Measurements from ENCODE around the gene PPIL1. TPM values are rescaled to one million over a fixed set of nuclear protein-coding genes. Genes with fewer than 3 reads are reported as not detected.

The PPIL1 gene
- total and polyA plus RNA-seq, 2 of the 13 experiments (the other 11 are each of a cell fraction or from before 2014, with no cell fraction given): 74.2 to 144 TPM

- TF ChIP-seq TCF12 (IDR thresholded peaks at IDR 0.05) (no peak), TCF12 (CRISPR knock-in tag; IDR thresholded peaks at IDR 0.05) (no peak; the same call in 1 of the 2 replicates), MTF2 (CRISPR knock-in tag; IDR thresholded peaks at IDR 0.05; ENCODE audit: borderline replicate concordance) (0 out of 2 replicates have a peak, but pooled peaks have one; percentile 38), SMYD3 (CRISPR knock-in tag; IDR thresholded peaks at IDR 0.05) (no peak), ZNF232 (CRISPR knock-in tag; IDR thresholded peaks at IDR 0.05; ENCODE audit: borderline replicate concordance) (no peak), CREB1 (IDR thresholded peaks at IDR 0.05) (peak; percentile 87), CREB1 (CRISPR knock-in tag; IDR thresholded peaks at IDR 0.05) (no peak), ZBTB34 (CRISPR knock-in tag; IDR thresholded peaks at IDR 0.05) (peak; percentile 78), HMGA1 (CRISPR knock-in tag; conservative IDR thresholded peaks at IDR 0.05) (no peak), CBX1 (IDR thresholded peaks at IDR 0.05; ENCODE audit: low read depth) (peak; percentile 83), HBP1 (CRISPR knock-in tag; IDR thresholded peaks at IDR 0.05; ENCODE audit: low read depth) (peak; percentile 46; the same call in 1 of the 2 replicates), ZNF629 (CRISPR knock-in tag; conservative IDR thresholded peaks at IDR 0.05) (peak; percentile 99), ADNP (CRISPR knock-in tag; IDR thresholded peaks at IDR 0.05) (peak; percentile 96), HOXA7 (CRISPR knock-in tag; IDR thresholded peaks at IDR 0.05) (no peak), RELA (CRISPR knock-in tag; IDR thresholded peaks at IDR 0.05) (no peak), ZNF33B (CRISPR knock-in tag; IDR thresholded peaks at IDR 0.05) (no peak; the same call in 1 of the 2 replicates), ZNF780A (CRISPR knock-in tag; IDR thresholded peaks at IDR 0.05) (no peak)
- TF ChIP-seq, protein P1, sequence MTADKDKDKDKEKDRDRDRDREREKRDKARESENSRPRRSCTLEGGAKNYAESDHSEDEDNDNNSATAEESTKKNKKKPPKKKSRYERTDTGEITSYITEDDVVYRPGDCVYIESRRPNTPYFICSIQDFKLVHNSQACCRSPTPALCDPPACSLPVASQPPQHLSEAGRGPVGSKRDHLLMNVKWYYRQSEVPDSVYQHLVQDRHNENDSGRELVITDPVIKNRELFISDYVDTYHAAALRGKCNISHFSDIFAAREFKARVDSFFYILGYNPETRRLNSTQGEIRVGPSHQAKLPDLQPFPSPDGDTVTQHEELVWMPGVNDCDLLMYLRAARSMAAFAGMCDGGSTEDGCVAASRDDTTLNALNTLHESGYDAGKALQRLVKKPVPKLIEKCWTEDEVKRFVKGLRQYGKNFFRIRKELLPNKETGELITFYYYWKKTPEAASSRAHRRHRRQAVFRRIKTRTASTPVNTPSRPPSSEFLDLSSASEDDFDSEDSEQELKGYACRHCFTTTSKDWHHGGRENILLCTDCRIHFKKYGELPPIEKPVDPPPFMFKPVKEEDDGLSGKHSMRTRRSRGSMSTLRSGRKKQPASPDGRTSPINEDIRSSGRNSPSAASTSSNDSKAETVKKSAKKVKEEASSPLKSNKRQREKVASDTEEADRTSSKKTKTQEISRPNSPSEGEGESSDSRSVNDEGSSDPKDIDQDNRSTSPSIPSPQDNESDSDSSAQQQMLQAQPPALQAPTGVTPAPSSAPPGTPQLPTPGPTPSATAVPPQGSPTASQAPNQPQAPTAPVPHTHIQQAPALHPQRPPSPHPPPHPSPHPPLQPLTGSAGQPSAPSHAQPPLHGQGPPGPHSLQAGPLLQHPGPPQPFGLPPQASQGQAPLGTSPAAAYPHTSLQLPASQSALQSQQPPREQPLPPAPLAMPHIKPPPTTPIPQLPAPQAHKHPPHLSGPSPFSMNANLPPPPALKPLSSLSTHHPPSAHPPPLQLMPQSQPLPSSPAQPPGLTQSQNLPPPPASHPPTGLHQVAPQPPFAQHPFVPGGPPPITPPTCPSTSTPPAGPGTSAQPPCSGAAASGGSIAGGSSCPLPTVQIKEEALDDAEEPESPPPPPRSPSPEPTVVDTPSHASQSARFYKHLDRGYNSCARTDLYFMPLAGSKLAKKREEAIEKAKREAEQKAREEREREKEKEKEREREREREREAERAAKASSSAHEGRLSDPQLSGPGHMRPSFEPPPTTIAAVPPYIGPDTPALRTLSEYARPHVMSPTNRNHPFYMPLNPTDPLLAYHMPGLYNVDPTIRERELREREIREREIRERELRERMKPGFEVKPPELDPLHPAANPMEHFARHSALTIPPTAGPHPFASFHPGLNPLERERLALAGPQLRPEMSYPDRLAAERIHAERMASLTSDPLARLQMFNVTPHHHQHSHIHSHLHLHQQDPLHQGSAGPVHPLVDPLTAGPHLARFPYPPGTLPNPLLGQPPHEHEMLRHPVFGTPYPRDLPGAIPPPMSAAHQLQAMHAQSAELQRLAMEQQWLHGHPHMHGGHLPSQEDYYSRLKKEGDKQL (CRISPR knock-in tag; IDR thresholded peaks at IDR 0.05; ENCODE audit: low read depth): peak; percentile 15; the same call in 1 of the 2 replicates
- TF ChIP-seq, protein P2, sequence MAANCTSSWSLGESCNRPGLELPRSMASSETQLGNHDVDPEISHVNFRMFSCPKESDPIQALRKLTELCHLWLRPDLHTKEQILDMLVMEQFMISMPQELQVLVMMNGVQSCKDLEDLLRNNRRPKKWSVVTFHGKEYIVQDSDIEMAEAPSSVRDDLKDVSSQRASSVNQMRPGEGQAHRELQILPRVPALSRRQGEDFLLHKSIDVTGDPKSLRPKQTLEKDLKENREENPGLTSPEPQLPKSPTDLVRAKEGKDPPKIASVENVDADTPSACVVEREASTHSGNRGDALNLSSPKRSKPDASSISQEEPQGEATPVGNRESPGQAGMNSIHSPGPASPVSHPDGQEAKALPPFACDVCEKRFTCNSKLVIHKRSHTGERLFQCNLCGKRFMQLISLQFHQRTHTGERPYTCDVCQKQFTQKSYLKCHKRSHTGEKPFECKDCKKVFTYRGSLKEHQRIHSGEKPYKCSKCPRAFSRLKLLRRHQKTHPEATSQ (CRISPR knock-in tag; IDR thresholded peaks at IDR 0.05; ENCODE audit: borderline replicate concordance): peak; percentile 19; the same call in 1 of the 2 replicates
- TF ChIP-seq, protein P3, sequence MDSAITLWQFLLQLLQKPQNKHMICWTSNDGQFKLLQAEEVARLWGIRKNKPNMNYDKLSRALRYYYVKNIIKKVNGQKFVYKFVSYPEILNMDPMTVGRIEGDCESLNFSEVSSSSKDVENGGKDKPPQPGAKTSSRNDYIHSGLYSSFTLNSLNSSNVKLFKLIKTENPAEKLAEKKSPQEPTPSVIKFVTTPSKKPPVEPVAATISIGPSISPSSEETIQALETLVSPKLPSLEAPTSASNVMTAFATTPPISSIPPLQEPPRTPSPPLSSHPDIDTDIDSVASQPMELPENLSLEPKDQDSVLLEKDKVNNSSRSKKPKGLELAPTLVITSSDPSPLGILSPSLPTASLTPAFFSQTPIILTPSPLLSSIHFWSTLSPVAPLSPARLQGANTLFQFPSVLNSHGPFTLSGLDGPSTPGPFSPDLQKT (CRISPR knock-in tag; IDR thresholded peaks at IDR 0.05; ENCODE audit: borderline replicate concordance): no peak
These were observed 44.6 kb downstream of the PPIL1 start (continued) for GRCh38 chr6:36829919-36830544.

Data from HepG2 (cell line).